VCaP (cell line): ENCODE data around the gene PTPRJ.

Source experiments
- H3K27ac ChIP-seq: fragments of 450-650 bp; 2 replicates; pipeline ENCODE4 v1.5.1; 2017
- CTCF ChIP-seq: fragments of 450-650 bp; conservative IDR thresholded peaks from 2 replicates; pipeline ENCODE4 v1.5.1; 2017; ENCODE audit warnings: mild to moderate bottlenecking, moderate library complexity

PTPRJ gene

GRCh38 chr11:48088682-48089050 is 108.3 kb downstream of the PTPRJ start:
- TF ChIP-seq CTCF, result no peak
- peak overlapping the region; percentile 96 for H3K27ac ChIP-seq

DNA sequence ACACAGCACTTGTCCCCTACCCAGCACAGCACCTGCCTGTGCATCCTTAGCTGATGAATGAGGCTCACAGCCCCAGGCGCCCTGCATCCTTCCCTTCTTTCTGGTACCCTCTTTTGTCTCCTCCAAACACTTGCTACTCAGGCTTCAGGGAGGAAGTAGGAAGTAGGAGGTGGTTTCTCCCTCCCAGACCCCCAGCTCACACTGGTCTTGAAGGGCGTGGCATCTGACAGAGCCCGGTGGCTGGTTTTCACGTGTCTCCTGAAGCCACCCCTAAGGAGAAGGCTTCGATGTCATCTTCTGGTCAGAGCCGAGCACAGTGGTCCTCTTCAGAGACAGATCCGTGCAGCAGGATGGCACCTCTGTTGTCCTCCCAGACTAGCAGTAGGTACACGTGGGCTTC is 109.8 kb downstream of the PTPRJ start:
- peak overlapping the region; percentile 96 for H3K27ac ChIP-seq
- TF ChIP-seq CTCF, result no peak

DNA sequence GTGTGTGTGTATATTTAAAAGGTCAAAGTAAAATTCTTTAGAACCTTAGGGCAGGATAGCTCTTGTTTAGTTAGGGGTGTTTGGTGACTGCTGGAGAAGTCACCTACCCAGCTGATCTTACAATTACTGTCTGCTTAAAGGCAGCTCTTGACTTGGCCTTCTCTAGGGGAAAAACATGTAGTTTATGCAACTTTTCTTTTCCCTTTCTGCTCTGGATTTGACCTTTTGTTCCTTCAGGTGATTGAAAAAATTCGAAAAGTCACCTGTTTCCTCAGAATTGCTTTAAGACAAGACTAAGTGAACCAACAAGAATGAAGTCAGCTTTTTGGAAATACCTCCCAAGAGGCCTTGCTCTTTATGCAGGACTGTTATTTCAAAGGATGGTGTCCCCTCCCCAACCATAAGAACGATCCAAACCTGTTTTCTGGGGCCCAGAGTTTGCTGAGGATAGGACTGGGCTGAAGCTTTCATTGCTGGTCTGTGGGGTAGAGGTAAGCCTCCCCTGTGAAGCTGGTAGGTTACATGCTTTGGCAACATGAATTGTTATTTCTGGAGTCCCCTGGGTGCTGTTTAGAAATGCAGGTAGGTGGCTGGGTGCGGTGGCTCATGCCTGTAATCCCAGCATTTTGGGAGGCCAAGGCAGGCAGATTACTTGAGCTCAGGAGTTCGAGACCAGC is 111.2 kb downstream of the PTPRJ start:
- no peak for TF ChIP-seq CTCF
- H3K27ac ChIP-seq, result peak overlapping the region; percentile 96

GRCh38 chr11:48093323-48093722 is 113.0 kb downstream of the PTPRJ start:
- no peak for TF ChIP-seq CTCF
- peak overlapping the region; percentile 96 for H3K27ac ChIP-seq

GRCh38 chr11:48093795-48094642 is 113.7 kb downstream of the PTPRJ start:
- H3K27ac ChIP-seq, result peak overlapping the region; percentile 96
- no peak for TF ChIP-seq CTCF

- TF ChIP-seq CTCF, result no peak
- H3K27ac ChIP-seq, result peak overlapping the region; percentile 96
These were observed 114.4 kb downstream of the PTPRJ start for GRCh38 chr11:48094643-48095339.
